HCT116 (cell line): ENCODE results near the gene MED27. TPM values are rescaled to one million over a fixed set of nuclear protein-coding genes. Genes with fewer than 3 reads are reported as not detected.

ENCODE experiments used
- ATAC-seq: fragments of 200-7000 bp; cut with Tn5 transposase; 2 replicates; pipeline ENCODE4 v1.9.1; 2020; ENCODE audit warnings: mild to moderate bottlenecking, moderate library complexity
- BruUV-seq: library from RNA; stranded (reverse); fragments of 400-500 nt; replicated peaks from 2 replicates; lab custom pipeline; 2021; lab: Mats Ljungman, UMichigan
- CTCF ChIA-PET: fragments of 300-600 bp; sonication (Branson Sonifier 250); formaldehyde crosslinking; loops from one replicate; lab custom pipeline; 2021; ENCODE audit warnings: antibody characterized with exemption; lab: Charles Lee
- POLR2A ChIA-PET: fragments of 300-600, 350-600 bp; sonication (Branson Sonifier 250); formaldehyde crosslinking; loops from one replicate; lab custom pipeline; 2021; ENCODE audit warnings: antibody characterized with exemption; lab: Charles Lee
- RAD21 ChIA-PET, 2 experiments: fragments of 300-600 bp; sonication (Branson Sonifier 250); formaldehyde crosslinking; loops; one replicate each; lab custom pipeline; 2023; ENCODE audit warnings: low total read pairs in 2 of 2; ENCODE audit not compliant: uncharacterized antibody in 2 of 2, unreplicated experiment in 2 of 2, low non-redundant PET in 1 of 2; lab: Charles Lee
- DNase-seq: peaks from one replicate; pipeline ENCODE4 v3.0.0-alpha.2; 2010; ENCODE audit warnings: low read depth, low spot score
- H2AFZ ChIP-seq: fragments of 200-600 bp; shearing (Covaris generic), sonication (generic); 2 replicates; pipeline ENCODE4 v1.6.1; 2017; ENCODE audit warnings: low read depth, mixed run types, mixed read lengths, antibody characterized with exemption, low read length; ENCODE audit not compliant: poor library complexity, severe bottlenecking
- H3K27ac ChIP-seq: 2 replicates; pipeline ENCODE4 v1.5.1; 2012; ENCODE audit warnings: low read depth, low read length
- H3K27me3 ChIP-seq: fragments of 200-600 bp; sonication (generic); 2 replicates; pipeline ENCODE4 v1.6.1; 2016; ENCODE audit warnings: mixed run types, low read length, mixed read lengths; ENCODE audit not compliant: insufficient read depth
- H3K36me3 ChIP-seq, 2 experiments: fragments of 200-500 bp in 1 of 2; fragments of 200-600 bp in 1 of 2; sonication (Bioruptor generic) in 1 of 2; sonication (generic) in 1 of 2; 2 replicates each; pipeline versions ENCODE4 v1.5.1 to v1.6.1; 2014 to 2016; ENCODE audit warnings: low read length in 2 of 2, inconsistent platforms in 1 of 2, mixed read lengths in 1 of 2, mixed run types in 1 of 2; ENCODE audit not compliant: insufficient read depth in 2 of 2, control insufficient read depth in 1 of 2
- H3K4me1 ChIP-seq, 2 experiments: fragments of 200-600 bp in 1 of 2; sonication (generic) in 1 of 2; 2 replicates each; pipeline versions ENCODE4 v1.5.1 to v1.6.1; 2012 to 2017; ENCODE audit warnings: low read length in 2 of 2, inconsistent platforms in 1 of 2, mild to moderate bottlenecking in 1 of 2, mixed read lengths in 1 of 2, mixed run types in 1 of 2, moderate library complexity in 1 of 2; ENCODE audit not compliant: insufficient read depth in 2 of 2, control insufficient read depth in 1 of 2
- H3K4me2 ChIP-seq: fragments of 200-600 bp; sonication (generic); 2 replicates; pipeline ENCODE4 v1.6.1; 2017; ENCODE audit warnings: mixed run types, low read length, mixed read lengths
- H3K4me3 ChIP-seq, 2 experiments: fragments of 200-600 bp in 1 of 2; sonication (generic) in 1 of 2; replicated peaks in 1 of 2; 2 replicates each; pipeline ENCODE4 v1.5.1; 2011 to 2016; ENCODE audit warnings: low read length in 2 of 2, control low read depth in 1 of 2, low read depth in 1 of 2, mild to moderate bottlenecking in 1 of 2, mixed read lengths in 1 of 2, mixed run types in 1 of 2
- H3K79me2 ChIP-seq: fragments of 200-600 bp; sonication (generic); 2 replicates; pipeline ENCODE4 v1.6.1; 2017; ENCODE audit warnings: mild to moderate bottlenecking, mixed run types, low read length, moderate library complexity, mixed read lengths; ENCODE audit not compliant: insufficient read depth
- H3K9ac ChIP-seq: fragments of 200-600 bp; sonication (generic); 2 replicates; pipeline ENCODE4 v1.6.1; 2016; ENCODE audit warnings: low read length, mixed read lengths
- H3K9me2 ChIP-seq: fragments of 200-600 bp; sonication (generic), shearing (Covaris generic); 2 replicates; pipeline ENCODE4 v1.6.1; 2017; ENCODE audit warnings: mixed run types, mild to moderate bottlenecking, moderate library complexity; ENCODE audit not compliant: insufficient read depth
- H3K9me3 ChIP-seq, 2 experiments: fragments of 200-500 bp in 1 of 2; fragments of 200-600 bp in 1 of 2; sonication (Bioruptor generic) in 1 of 2; sonication (generic) in 1 of 2; 2 replicates each; pipeline ENCODE4 v1.6.1; 2014 to 2017; ENCODE audit warnings: low read length in 2 of 2, mixed read lengths in 2 of 2, inconsistent platforms in 1 of 2, low read depth in 1 of 2, mild to moderate bottlenecking in 1 of 2, mixed run types in 1 of 2, moderate library complexity in 1 of 2; ENCODE audit not compliant: control insufficient read depth in 1 of 2, insufficient read depth in 1 of 2
- H4K20me1 ChIP-seq: fragments of 200-600 bp; sonication (generic), shearing (Covaris generic); 2 replicates; pipeline ENCODE4 v1.6.1; 2017; ENCODE audit warnings: mixed run types, mild to moderate bottlenecking, moderate library complexity; ENCODE audit not compliant: insufficient read depth
- CEBPB ChIP-seq: IDR thresholded peaks from 2 replicates; pipeline ENCODE4 v1.6.1; 2012; ENCODE audit warnings: low read depth
- EZH2phosphoT487 ChIP-seq: fragments of 200-600 bp; IDR thresholded peaks from 2 replicates; pipeline ENCODE4 v1.6.1; 2018; ENCODE audit warnings: antibody characterized with exemption, borderline replicate concordance
- FOSL1 ChIP-seq: IDR thresholded peaks from 2 replicates; pipeline ENCODE4 v1.6.1; 2012; ENCODE audit warnings: low read depth
- POLR2AphosphoS5 ChIP-seq: IDR thresholded peaks from 2 replicates; pipeline ENCODE4 v1.6.1; 2011; ENCODE audit warnings: mild to moderate bottlenecking, low read depth, low read length, moderate library complexity
- SIN3A ChIP-seq: IDR thresholded peaks from 2 replicates; pipeline ENCODE4 v1.6.1; 2012; ENCODE audit warnings: low read depth
- SP1 ChIP-seq: IDR thresholded peaks from 2 replicates; pipeline ENCODE4 v1.6.1; 2012; ENCODE audit warnings: low read depth
- ZNF274 ChIP-seq: fragments of 200-500 bp; sonication (Bioruptor generic); IDR thresholded peaks from 2 replicates; pipeline ENCODE4 v1.6.1; 2014; ENCODE audit warnings: mild to moderate bottlenecking, low read depth, low read length, inconsistent platforms
- intact Hi-C: fragments of 100-400 bp; cut with micrococcal nuclease; formaldehyde crosslinking; loops from 2 replicates; pipeline ENCODE4 v1.10.0; 2022
- total RNA-seq: library from RNA; stranded (reverse); gene quantifications from one replicate; pipeline ENCODE4 v1.2.1, GENCODE V29; 2021; ENCODE audit not compliant: unreplicated experiment
- TF ChIP-seq, protein P1 (sequence below): IDR thresholded peaks from 2 replicates; pipeline ENCODE4 v1.6.1; 2011; ENCODE audit warnings: mild to moderate bottlenecking, low read length, moderate library complexity; ENCODE audit not compliant: insufficient replicate concordance; ENCODE audit errors: extremely low read depth
- TF ChIP-seq, protein P2 (sequence below): IDR thresholded peaks from 2 replicates; pipeline ENCODE4 v1.6.1; 2012; ENCODE audit warnings: low read depth

The MED27 gene
- total RNA-seq, 1 experiment from 2014 or later = 26.9 TPM

GRCh38 chr9:132032238-132032950 lies 47.3 kb downstream of the MED27 start:
- no peak for ATAC-seq
- Histone ChIP-seq H3K36me3 (no peaks in the 10 kb centered on the region), H3K4me1 (peaks cover 0 to 1% of the 10 kb centered on the region in 2 experiments; a peak in 1 of 4 replicates), H3K79me2 (peaks cover 38% of the 10 kb centered on the region), H2AFZ (no peak overlapping the region), H3K27me3 (no peaks in the 10 kb centered on the region), H3K9me3 (no peaks in the 10 kb centered on the region), H3K27ac (no peak overlapping the region), H3K4me2 (no peak overlapping the region), H3K9me2 (no peaks in the 10 kb centered on the region), H3K9ac (no peak overlapping the region), H3K4me3 (no peak overlapping the region), H4K20me1 (no peaks in the 10 kb centered on the region)
- TF ChIP-seq, protein P1, sequence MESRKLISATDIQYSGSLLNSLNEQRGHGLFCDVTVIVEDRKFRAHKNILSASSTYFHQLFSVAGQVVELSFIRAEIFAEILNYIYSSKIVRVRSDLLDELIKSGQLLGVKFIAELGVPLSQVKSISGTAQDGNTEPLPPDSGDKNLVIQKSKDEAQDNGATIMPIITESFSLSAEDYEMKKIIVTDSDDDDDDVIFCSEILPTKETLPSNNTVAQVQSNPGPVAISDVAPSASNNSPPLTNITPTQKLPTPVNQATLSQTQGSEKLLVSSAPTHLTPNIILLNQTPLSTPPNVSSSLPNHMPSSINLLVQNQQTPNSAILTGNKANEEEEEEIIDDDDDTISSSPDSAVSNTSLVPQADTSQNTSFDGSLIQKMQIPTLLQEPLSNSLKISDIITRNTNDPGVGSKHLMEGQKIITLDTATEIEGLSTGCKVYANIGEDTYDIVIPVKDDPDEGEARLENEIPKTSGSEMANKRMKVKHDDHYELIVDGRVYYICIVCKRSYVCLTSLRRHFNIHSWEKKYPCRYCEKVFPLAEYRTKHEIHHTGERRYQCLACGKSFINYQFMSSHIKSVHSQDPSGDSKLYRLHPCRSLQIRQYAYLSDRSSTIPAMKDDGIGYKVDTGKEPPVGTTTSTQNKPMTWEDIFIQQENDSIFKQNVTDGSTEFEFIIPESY = no peak
- intact Hi-C loops = no loop called here
- RAD21 ChIA-PET = no interaction called here
- BruUV-seq = no TSS peak
- CTCF ChIA-PET = no interaction called here
- no peak for DNase-seq
- POLR2A ChIA-PET = no interaction called here

DNA sequence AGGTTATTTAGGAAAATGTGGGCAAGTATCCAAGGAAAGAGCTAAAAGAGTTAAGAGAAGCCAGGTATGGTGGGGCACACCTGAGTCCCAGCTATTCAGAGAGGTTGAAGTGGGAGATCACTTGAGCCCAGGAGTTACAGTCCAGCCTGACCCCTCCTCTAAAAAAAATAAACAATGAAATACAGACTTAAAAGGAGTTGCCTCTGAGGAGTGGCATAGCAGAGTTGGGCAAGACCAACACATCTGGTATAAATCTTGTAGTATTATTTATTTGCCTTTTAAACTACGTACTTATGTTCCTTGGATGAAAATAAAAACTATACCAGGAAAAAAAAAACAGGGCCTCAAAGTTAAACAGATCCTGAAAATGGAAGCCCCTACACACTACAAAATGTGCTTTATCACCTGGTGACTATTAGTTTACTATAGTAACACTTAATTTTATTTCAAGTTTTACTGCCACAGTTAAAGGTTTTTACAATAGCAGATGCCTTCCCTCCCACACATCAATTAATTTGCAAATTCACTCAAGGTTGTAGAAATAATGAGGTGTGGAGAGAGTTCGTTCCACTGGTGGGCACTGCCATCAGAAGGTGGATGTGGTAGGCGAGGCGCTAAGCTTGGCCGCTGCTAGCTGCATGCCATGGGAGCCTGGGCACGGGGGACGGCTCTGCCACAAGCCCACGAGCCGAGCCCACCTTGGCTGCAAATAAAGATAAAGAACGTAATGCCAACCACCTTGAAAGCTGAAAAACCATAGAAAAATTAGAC lies 48.0 kb downstream of the MED27 start:
- CTCF ChIA-PET = no interaction called here
- no peaks in the 10 kb centered on the region for H3K9me3 ChIP-seq
- no peak for DNase-seq
- H3K4me3 ChIP-seq = no peak overlapping the region
- peaks cover 46% of the 10 kb centered on the region for H3K79me2 ChIP-seq
- POLR2A ChIA-PET = no interaction called here
- H3K27ac ChIP-seq = no peak overlapping the region
- peaks cover 6 to 8% of the 10 kb centered on the region in 2 experiments; a peak in 3 of 4 replicates for H3K4me1 ChIP-seq
- H3K36me3 ChIP-seq = no peaks in the 10 kb centered on the region
- no peak overlapping the region for H2AFZ ChIP-seq
- RAD21 ChIA-PET = no interaction called here
- no peak overlapping the region for H3K9ac ChIP-seq
- ATAC-seq = no peak
- no TSS peak for BruUV-seq
- no peak overlapping the region for H3K4me2 ChIP-seq
- intact Hi-C loops = no loop called here
- H3K9me2 ChIP-seq = no peaks in the 10 kb centered on the region
- H4K20me1 ChIP-seq = no peaks in the 10 kb centered on the region
- H3K27me3 ChIP-seq = no peaks in the 10 kb centered on the region
- TF ChIP-seq EZH2phosphoT487 (no peak), ZNF274 (no peak), SIN3A (no peak), FOSL1 (no peak), POLR2AphosphoS5 (no peak), CEBPB (no peak), SP1 (no peak)
- TF ChIP-seq, protein P2, sequence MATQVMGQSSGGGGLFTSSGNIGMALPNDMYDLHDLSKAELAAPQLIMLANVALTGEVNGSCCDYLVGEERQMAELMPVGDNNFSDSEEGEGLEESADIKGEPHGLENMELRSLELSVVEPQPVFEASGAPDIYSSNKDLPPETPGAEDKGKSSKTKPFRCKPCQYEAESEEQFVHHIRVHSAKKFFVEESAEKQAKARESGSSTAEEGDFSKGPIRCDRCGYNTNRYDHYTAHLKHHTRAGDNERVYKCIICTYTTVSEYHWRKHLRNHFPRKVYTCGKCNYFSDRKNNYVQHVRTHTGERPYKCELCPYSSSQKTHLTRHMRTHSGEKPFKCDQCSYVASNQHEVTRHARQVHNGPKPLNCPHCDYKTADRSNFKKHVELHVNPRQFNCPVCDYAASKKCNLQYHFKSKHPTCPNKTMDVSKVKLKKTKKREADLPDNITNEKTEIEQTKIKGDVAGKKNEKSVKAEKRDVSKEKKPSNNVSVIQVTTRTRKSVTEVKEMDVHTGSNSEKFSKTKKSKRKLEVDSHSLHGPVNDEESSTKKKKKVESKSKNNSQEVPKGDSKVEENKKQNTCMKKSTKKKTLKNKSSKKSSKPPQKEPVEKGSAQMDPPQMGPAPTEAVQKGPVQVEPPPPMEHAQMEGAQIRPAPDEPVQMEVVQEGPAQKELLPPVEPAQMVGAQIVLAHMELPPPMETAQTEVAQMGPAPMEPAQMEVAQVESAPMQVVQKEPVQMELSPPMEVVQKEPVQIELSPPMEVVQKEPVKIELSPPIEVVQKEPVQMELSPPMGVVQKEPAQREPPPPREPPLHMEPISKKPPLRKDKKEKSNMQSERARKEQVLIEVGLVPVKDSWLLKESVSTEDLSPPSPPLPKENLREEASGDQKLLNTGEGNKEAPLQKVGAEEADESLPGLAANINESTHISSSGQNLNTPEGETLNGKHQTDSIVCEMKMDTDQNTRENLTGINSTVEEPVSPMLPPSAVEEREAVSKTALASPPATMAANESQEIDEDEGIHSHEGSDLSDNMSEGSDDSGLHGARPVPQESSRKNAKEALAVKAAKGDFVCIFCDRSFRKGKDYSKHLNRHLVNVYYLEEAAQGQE = no peak
- TF ChIP-seq, protein P1 = no peak
